ENCODE results near the gene CD180.
"Not testable (repeated sequence)": the region's sequence is repeated elsewhere in the genome, so short reads cannot be mapped to it uniquely, and the experiment has no call there.

The CD180 gene

DNA sequence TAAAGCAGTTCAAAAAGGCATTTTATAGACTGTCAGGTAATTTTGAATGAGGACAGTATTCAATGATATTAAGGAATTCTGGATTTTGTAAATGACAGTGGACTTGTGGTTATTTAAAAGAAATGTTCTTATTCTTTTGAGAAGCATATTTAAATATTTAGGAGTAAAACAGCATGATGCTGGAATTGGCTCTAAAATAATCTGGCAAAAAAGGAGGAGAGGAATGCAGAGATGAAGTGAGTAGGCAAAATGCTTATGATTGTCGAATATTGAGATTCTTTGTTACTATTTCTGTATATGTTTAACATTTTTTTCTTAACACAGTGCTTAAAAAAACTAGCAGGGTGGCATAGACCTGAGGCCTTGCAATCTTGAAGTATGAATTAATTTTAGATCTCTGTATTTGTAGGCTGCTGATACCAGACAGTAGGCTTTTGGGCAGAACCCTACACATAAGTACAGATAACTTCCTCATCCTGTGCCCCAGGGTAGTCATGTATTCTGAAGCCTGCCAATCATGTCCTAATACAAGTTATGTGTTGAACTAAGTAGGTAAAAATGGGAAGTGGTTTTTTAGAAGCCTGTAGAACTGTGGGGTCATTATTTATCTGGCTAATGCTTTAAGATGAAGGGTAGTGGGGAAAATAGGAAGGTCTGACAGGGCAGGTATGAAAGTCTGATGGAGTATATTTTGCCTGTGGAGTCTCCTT lies 9.4 kb downstream of the CD180 start:
- no peak for DNase-seq

DNA sequence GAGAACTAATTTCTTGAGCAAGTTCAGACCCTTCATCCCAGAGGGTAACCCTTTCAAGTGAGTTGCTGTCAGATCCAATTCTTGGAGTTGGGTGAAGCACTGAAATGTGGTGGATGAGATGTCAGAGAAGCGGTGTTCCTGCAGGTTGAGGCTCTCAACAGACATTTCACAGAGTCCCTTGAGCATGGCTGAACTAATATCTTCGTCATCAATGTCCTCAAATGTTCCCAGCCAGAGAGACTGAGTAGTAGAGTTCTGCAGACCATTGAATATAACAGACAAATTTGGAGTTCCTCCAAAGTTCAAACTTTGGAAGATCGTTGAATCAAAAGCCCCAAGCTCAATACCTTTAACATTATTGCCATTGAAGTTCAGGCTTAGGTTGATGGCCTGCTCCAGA lies 12.7 kb downstream of the CD180 start:
- no peak for DNase-seq

DNA sequence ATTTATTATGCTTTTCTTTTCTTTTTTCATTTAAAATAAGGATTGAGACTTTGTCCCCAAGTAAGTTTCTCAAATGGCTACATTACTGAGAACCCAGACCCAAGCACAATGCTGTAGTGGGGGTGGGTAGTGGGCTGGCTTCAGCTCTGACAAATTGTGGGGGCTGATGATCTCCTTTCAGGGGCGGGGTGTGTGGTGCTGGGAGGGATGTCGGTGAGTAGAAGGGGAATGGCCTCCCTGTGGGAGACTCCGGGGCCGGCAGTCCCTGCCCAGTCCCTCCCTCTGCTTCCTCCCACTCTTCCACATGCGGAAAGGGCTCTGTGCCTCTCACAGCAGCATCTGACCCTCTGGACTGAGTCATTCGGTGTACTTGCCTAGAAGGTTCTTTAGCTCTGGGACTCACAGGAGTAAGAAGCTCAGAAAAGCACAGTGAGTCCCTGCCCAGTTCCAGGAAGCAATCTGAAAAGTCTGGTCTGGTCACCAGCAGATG lies 14.3 kb downstream of the CD180 start:
- no peak for DNase-seq

DNA sequence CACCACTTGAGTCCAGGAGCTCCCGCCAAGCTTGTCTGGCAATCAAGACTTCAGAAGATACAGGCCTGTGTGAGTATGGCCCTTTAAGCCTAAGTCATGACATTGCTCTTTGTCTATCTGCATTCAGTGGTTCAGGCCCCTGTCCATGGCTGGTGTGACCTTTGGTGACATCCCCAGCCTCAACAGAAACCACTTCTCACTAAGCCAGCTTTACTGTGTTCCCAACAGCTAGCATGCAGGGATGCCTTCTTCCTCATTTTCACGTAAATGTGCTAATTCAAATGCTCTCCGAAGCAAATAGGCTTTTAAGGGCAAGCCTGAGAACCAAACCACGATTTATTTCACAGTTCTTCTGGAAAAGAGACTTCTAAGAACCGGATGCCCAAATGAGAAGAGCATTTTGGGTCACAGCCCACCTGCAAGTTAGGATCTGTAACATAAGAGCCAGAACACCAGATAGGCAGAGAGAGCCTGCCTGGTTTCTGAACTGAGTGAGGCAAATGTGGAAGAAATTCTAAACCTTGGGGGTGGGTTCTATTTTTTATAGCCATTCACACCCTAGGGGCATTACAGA lies 14.9 kb downstream of the CD180 start:
- DNase-seq: no peak

DNA sequence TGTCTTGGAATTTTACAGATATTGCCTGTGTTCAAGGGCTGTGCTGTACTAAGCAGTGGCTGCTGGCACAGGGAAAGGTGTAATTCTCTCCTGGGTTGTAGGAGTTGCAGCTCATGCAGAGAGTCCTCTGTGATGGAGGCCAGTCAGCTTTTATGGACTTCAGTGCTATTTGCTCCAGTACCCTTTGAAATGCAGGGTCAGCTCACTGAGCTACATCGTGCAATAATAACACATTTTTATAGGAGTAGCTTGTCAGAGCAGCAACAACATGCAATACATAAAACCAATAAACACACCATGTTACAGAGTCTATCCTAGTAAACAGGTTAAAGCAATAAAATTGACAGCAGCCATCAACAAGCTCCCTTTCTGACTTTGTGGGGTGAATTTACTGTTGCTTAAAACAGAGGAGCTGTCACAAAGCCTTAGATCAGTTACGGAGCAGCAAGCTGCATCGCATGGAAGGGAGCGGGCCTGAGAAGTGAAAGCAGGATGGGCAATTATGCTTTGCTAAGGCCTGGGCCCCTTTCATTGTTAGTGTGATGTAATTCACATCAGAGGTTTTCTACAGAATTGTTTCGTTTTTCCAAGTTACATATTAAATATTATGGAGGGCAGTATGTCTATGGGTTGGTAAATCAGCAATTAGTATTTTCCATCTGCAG lies 16.8 kb downstream of the CD180 start:
- DNase-seq: no peak

DNA sequence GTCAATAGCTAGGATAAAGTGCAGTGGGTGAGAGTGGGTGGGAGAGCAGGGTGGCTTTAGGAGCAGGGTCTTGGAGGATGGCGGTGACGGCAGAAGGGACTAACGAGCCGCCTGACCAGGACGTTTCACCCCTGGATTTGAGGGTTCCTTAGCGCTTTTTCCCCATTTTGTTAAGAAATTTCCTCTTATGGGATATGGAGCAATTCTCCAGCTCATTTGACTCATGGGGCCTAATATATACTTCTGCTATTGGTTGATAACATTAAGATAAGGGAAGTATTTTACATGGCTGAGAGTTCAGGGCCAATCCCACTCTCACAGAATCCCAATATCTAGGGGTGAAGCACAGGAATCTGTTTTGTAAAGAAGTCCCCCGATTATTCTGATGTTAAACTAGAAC lies 17.6 kb downstream of the CD180 start:
- DNase-seq: no peak

DNA sequence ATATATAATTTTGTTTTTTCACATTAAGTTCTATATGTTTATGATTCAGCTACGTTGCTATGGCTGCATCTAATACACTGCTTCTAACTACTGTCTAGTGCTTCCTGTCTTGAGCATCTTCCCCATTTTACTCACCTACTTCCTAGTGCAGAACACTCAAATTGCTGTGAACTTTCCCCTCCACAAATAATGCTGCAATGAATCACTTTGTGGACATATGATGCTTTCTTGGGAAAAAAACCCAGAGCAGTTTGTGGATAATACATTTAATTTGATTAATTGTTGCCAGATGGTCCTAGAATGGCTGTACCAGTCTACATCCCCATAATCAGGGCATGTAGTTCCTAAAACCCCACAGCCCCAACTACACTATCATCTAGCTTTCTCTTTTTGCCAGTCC lies 18.5 kb downstream of the CD180 start:
- no peak for DNase-seq

DNA sequence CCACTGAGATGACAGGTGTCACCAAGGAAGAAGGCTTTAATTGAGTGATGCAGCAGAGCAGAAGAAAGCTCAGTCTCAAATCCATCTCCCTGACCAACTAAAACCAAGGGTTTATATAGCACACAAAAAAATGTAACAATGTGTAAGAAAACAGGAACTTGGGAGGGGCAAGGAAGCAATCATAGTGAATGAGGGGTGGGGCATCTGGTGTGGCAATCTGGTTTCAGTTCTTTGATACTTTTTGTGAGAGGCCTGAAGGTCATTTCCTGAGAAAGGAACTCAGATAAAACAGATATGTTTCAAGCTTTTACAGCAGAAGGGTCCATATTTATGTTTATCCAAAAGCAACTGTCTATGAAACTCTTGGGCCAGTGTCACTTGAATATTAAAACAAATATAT lies 19.7 kb downstream of the CD180 start:
- no peak for DNase-seq

DNA sequence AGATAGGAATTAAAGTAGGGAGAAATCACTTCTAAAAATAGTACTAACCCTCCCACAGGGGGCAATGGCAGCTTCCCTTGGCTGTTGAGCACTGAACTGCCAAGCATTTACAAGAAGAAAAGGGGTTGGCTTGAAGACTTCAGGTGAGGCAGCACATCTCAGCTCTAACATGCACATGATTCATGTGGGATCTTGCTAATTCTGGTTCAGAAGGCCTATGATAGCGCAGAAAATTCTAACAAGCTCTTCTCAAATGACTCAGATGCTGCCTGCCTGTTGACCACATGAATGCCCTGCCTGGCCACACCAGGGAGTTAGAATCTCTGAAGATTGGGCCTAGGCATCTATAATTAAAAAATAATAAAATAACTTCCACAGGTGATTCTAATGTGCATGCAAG lies 22.6 kb downstream of the CD180 start:
- no peak for DNase-seq

DNA sequence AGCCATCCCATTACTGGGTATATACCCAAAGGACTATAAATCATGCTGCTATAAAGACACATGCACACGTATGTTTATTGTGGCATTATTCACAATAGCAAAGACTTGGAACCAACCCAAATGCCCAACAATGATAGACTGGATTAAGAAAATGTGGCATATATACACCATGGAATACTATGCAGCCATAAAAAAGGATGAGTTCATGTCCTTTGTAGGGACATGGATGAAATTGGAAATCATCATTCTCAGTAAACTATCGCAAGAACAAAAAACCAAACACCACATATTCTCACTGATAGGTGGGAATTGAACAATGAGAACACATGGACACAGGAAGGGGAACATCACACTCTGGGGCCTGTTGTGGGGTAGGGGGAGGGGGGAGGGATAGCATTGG lies 23.2 kb downstream of the CD180 start:
- not testable (repeated sequence) for DNase-seq

DNA sequence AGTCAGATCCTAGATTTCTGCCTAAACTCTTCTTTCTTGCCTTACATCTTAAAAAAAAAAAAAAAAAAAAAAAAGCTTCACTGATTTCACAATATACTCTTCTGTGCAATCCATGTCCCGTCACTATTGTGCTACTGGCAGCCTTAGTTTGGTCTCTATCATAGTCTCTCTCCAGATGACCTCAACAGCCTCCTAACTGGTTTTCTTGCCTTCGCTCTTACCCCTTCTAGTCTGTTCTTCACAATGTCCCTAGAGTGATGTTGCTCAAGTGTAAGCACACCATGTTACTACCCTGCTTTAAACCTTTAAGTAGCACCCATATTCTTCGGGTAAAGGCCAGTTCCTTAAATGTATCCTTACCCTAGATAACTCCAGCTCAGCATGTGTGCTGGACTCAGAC lies 25.8 kb downstream of the CD180 start:
- no peak for DNase-seq

DNA sequence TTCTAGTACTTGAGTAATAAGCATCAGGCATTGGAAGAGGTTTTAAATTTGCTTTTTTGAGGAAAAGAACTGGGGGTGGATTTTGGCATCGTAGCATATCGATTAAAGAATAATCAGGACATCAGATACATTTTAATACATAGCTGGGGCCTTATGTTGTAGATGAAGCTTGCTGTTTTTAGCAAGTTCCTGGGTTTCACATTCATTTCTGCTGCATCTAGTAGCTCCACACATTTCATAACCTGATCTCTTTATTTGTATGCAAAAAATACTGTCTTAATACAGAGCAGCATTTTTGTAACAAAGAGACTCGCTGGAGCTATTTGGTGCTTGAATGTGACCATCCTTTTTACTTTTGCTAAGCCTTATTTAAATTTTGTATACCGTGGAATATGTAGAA lies 28.5 kb downstream of the CD180 start:
- DNase-seq: no peak

DNA sequence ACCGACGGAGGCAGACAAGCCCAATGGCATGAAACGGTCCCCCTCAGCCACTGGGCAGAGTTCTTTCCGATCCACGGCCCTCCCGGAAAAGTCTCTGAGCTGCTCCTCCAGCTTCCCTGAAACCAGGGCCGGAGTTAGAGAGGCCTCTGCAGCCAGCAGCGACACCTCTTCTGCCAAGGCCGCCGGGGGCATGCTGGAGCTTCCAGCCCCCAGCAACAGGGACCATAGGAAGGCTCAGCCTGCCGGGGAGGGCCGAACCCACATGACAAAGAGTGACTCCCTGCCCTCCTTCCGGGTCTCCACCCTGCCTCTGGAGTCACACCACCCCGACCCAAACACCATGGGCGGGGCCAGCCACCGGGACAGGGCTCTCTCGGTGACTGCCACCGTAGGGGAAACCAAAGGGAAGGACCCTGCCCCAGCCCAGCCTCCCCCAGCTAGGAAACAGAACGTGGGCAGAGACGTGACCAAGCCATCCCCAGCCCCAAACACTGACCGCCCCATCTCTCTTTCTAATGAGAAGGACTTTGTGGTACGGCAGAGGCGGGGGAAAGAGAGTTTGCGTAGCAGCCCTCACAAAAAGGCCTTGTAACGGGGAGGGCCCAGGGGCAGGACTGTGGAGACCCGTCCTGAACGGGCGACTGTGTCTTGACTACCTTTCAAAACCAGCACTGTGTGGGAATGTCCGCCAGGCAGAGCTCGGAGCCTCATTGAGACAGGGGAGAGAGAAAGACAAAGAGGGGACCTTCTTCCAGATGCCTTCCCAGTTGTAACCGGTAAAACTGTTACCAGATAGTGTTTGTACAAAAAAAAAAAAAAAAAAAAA lies 29.9 kb downstream of the CD180 start:
- peak; percentile 57 for DNase-seq

DNA sequence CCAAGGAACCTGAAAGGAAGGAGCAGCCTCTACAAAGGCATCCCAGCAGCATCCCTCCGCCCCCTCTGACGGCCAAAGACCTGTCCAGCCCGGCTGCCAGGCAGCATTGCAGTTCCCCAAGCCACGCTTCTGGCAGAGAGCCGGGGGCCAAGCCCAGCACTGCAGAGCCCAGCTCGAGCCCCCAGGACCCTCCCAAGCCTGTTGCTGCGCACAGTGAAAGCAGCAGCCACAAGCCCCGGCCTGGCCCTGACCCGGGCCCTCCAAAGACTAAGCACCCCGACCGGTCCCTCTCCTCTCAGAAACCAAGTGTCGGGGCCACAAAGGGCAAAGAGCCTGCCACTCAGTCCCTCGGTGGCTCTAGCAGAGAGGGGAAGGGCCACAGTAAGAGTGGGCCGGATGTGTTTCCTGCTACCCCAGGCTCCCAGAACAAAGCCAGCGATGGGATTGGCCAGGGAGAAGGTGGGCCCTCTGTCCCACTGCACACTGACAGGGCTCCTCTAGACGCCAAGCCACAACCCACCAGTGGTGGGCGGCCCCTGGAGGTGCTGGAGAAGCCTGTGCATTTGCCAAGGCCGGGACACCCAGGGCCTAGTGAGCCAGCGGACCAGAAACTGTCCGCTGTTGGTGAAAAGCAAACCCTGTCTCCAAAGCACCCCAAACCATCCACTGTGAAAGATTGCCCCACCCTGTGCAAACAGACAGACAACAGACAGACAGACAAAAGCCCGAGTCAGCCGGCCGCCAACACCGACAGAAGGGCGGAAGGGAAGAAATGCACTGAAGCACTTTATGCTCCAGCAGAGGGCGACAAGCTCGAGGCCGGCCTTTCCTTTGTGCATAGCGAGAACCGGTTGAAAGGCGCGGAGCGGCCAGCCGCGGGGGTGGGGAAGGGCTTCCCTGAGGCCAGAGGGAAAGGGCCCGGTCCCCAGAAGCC lies 30.8 kb downstream of the CD180 start:
- peak; percentile 67 for DNase-seq

DNA sequence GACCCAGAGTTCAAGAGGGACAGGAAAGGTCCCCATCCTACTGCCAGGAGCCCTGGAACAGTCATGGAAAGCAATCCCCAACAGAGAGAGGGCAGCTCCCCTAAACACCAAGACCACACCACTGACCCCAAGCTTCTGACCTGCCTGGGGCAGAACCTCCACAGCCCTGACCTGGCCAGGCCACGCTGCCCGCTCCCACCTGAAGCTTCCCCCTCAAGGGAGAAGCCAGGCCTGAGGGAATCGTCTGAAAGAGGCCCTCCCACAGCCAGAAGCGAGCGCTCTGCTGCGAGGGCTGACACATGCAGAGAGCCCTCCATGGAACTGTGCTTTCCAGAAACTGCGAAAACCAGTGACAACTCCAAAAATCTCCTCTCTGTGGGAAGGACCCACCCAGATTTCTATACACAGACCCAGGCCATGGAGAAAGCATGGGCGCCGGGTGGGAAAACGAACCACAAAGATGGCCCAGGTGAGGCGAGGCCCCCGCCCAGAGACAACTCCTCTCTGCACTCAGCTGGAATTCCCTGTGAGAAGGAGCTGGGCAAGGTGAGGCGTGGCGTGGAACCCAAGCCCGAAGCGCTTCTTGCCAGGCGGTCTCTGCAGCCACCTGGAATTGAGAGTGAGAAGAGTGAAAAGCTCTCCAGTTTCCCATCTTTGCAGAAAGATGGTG lies 31.6 kb downstream of the CD180 start:
- DNase-seq: no peak

DNA sequence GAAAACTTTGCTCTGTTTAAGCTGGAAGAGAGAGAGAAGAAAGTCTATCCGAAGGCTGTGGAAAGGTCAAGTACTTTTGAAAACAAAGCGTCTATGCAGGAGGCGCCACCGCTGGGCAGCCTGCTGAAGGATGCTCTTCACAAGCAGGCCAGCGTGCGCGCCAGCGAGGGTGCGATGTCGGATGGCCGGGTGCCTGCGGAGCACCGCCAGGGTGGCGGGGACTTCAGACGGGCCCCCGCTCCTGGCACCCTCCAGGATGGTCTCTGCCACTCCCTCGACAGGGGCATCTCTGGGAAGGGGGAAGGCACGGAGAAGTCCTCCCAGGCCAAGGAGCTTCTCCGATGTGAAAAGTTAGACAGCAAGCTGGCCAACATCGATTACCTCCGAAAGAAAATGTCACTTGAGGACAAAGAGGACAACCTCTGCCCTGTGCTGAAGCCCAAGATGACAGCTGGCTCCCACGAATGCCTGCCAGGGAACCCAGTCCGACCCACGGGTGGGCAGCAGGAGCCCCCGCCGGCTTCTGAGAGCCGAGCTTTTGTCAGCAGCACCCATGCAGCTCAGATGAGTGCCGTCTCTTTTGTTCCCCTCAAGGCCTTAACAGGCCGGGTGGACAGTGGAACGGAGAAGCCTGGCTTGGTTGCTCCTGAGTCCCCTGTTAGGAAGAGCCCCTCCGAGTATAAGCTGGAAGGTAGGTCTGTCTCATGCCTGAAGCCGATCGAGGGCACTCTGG lies 32.6 kb downstream of the CD180 start:
- DNase-seq: no peak

DNA sequence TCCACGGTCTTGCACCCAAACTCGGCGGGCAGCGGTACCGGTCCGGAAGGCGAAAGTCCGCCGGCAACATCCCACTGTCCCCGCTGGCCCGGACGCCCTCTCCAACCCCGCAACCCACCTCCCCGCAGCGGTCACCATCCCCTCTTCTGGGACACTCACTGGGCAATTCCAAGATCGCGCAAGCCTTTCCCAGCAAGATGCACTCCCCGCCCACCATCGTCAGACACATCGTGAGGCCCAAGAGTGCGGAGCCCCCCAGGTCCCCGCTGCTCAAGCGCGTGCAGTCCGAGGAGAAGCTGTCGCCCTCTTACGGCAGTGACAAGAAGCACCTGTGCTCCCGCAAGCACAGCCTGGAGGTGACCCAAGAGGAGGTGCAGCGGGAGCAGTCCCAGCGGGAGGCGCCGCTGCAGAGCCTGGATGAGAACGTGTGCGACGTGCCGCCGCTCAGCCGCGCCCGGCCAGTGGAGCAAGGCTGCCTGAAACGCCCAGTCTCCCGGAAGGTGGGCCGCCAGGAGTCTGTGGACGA lies 33.3 kb downstream of the CD180 start:
- no peak for DNase-seq

DNA sequence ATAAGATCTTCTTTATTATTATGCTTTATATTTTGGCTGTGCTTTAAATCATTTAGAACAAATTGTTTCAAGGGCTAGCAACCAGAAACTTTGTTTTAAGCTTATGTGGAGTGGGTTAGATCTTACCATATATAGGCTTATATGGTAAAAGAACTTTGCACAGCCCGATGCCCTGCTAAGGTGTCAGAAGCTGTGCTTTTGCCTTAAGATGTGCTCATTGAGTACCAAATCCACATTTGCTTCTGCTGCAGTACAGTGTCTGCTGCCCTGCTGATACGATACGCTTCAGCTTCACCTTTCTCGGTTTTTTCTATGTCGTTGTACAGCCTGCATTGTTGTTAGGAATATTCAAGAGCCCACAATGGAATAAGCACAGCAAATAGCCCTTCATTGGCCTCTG lies 34.8 kb downstream of the CD180 start:
- DNase-seq: no peak

DNA sequence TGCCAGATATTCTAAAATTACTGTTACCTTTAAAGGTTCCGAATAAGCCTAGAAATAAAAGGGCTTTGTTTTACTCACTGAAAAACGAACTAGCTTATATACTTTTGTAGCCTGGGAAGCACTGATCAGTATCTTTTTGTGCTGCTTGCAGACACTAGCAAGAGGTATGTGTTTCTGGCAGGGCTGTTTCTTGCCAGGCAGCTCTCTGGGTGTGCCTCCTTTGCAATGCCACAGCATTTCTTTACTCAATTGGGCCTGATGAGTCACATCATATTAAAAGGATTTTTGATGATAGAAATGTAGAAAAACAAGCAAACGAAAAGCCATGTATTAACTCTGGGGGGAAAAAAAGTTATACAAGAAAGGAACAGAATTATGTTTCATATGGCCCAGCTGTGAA lies 35.6 kb downstream of the CD180 start:
- peak; percentile 17 for DNase-seq

DNA sequence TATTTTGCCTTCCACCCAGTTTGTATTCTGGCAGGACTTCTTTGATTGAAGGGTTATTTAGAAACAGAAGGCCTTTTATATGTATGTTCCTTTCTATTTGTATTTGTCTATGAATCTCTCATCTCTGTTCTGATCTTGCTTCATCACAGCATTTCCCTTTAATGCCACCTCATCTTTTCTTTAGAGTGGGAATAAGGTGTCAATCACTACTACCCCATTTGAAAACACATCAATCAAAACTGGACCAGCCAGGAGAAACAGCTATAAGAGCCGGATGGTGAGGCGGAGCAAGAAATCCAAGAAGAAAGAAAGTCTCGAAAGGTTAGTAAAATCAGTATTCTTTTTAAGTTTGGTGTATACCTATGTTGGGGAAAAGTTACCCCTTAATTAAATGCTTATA lies 36.3 kb downstream of the CD180 start:
- no peak for DNase-seq
